ENCODE data around the gene SRRM2. TPM values are rescaled to one million over a fixed set of nuclear protein-coding genes. Genes with fewer than 3 reads are reported as not detected.

The SRRM2 gene
- total RNA-seq, 2 donors from 2014 or later, result 118 to 174 TPM

DNA sequence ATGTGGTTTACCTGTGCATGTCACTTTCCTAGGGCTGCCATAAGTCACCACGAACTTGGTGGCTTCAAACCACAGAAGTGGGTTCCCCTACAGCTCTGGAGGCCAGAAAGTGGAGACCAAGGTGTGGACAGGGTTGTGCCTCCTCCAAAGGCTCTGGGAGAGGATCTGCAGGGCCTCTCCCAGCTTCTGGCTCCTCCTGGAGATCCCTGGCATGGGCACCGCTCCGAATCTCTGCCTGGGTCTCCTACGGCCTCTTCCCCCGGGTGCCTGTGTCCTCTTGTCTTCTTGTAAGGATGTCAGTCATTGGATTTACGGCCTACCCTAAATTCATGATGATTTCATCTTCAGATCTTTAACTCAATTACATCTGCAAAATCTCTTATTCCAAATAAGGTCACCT is 2.5 kb upstream of the SRRM2 start:
- DNase-seq (ENCODE audit: low spot score), result no peak
- Histone ChIP-seq H3K4me3 (no peak overlapping the region), H3K36me3 (no peaks in the 10 kb centered on the region), H3K9me3 (no peaks in the 10 kb centered on the region), H3K27ac (no peak overlapping the region), H3K4me1 (peaks cover 0 to 20% of the 10 kb centered on the region in 2 donors), H3K27me3 (no peaks in the 10 kb centered on the region)
- no peak for TF ChIP-seq CTCF (IDR thresholded peaks at IDR 0.05)

GRCh38 chr16:2751577-2752034 is 832 bp upstream of the SRRM2 start:
- peaks cover 0 to 37% of the 10 kb centered on the region in 2 donors for H3K4me1 ChIP-seq
- H3K9me3 ChIP-seq, result no peaks in the 10 kb centered on the region
- TF ChIP-seq CTCF (IDR thresholded peaks at IDR 0.05), result no peak
- H3K36me3 ChIP-seq, result no peaks in the 10 kb centered on the region
- peak overlapping the region; percentile 75 to 98 for H3K4me3 ChIP-seq
- peak overlapping the region; percentile 96 to 100 for H3K27ac ChIP-seq
- DNase-seq (ENCODE audit: low spot score), result no peak
- no peaks in the 10 kb centered on the region for H3K27me3 ChIP-seq

- no peaks in the 10 kb centered on the region for H3K27me3 ChIP-seq
- peaks cover 14% of the 10 kb centered on the region for H3K36me3 ChIP-seq
- no peak for TF ChIP-seq CTCF (IDR thresholded peaks at IDR 0.05)
- H3K4me1 ChIP-seq, result peaks cover 0 to 48% of the 10 kb centered on the region in 2 donors
- peak overlapping the region; percentile 75 to 98 for H3K4me3 ChIP-seq
- H3K9me3 ChIP-seq, result no peaks in the 10 kb centered on the region
- DNase-seq (ENCODE audit: low spot score), result peak; percentile 78
- H3K27ac ChIP-seq, result peak overlapping the region; percentile 96 to 100
These were observed 653 bp downstream of the SRRM2 start for GRCh38 chr16:2752850-2753732.

DNA sequence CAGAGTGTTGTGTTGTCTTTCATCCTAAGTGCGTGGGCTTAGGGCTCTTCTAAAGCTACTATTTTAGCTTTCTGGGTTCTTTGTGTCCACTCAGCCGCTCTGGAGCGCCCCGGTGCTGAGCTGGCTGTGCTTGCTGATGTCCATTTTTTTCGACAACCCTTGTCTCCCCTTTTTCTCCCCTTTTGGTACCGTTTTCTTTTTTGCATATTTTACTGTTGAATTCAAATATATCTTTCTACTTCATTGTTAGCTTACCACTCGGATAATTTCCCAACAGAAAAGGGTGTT is 1.2 kb downstream of the SRRM2 start:
- no peak for DNase-seq (ENCODE audit: low spot score)

GRCh38 chr16:2755158-2755557 is 2.7 kb downstream of the SRRM2 start:
- peak overlapping the region in 1 of 2 donors; percentile 75 for H3K4me3 ChIP-seq
- TF ChIP-seq CTCF (IDR thresholded peaks at IDR 0.05), result no peak
- peaks cover 0 to 52% of the 10 kb centered on the region in 2 donors for H3K4me1 ChIP-seq
- DNase-seq (ENCODE audit: low spot score), result no peak
- peaks cover 35% of the 10 kb centered on the region for H3K36me3 ChIP-seq
- H3K27me3 ChIP-seq, result no peaks in the 10 kb centered on the region
- H3K9me3 ChIP-seq, result no peaks in the 10 kb centered on the region
- H3K27ac ChIP-seq, result no peak overlapping the region

More for the DNA sequence above, 1.2 kb downstream of the SRRM2 start:
- Histone ChIP-seq H3K4me3 (peak overlapping the region; percentile 75 to 98), H3K36me3 (peaks cover 20% of the 10 kb centered on the region), H3K4me1 (peaks cover 0 to 48% of the 10 kb centered on the region in 2 donors), H3K27ac (peak overlapping the region; percentile 96 to 100), H3K27me3 (no peaks in the 10 kb centered on the region), H3K9me3 (no peaks in the 10 kb centered on the region)
- no peak for TF ChIP-seq CTCF (IDR thresholded peaks at IDR 0.05)

Measured in right atrium auricular region (tissue), 2 donors.